ENCODE data around the gene SLC66A2.

DNA sequence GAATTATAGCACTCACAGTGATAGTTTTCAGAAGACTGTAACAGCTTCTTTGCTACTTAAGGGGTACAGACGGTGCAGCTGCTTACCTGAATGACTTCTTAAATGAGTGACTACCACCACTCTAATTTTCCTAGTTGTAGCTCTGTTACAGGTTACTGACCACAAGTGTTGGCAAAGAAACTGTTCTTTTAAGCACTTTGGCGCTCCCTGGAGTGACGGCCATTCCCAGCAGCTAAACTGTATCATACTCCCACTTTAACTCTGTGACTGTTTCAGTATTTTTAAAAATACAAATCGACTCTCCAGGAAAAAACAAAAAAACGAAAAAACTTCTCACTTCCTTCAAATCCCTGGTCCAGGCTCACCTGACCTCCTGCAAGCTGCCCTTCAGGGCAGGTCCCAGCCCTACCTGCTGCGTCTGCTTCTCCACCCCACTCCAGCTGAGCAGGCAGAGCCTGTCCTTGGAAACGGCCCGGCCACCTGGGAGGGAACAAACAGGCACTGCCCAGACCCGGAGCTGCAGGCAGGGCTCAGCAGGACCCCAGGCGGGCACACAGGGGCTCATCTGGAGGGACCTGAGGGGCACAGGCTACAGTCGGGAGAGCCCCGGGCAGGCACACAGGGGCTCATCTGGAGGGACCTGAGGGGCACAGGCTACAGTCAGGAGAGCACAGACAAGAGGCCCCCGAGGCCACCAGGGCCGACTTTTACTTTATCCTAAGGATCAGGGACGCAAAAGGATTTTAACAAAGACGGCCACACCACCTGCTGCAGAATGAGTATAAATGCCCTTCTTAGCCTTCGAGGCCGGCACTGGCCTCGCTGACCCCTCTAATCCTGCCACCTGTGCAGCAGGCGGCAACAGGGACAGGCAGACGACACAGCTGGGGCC lies 24.5 kb downstream of the SLC66A2 start:
- no peak for TF ChIP-seq CTCF (conservative IDR thresholded peaks at IDR 0.05 in 1 of 2, IDR thresholded peaks at IDR 0.05 in 1 of 2; ENCODE audit: extremely low read depth in 1 of 2, insufficient read depth in 1 of 2, low read depth in 1 of 2, low read length in 2 of 2)
- TF ChIP-seq EZH2 (IDR thresholded peaks at IDR 0.05; ENCODE audit: borderline replicate concordance, low read length): no peak
